Measurements from ENCODE around the gene CCDC51. TPM values are rescaled to one million over a fixed set of nuclear protein-coding genes. Genes with fewer than 3 reads are reported as not detected.
A peak's percentile ranks its signal among the peaks of the same experiment; 100 is the strongest.

CCDC51 gene
- total RNA-seq, 1 donor from 2014 or later, result 19.3 TPM

GRCh38 chr3:48472673-48472922 is 32.7 kb upstream of the CCDC51 start:
- TF ChIP-seq CTCF (IDR thresholded peaks at IDR 0.05), result no peak
- H3K4me3 ChIP-seq, result peak overlapping the region; percentile 60 to 78
- no peaks in the 10 kb centered on the region for H3K27me3 ChIP-seq
- peaks cover 12 to 23% of the 10 kb centered on the region in 2 donors for H3K36me3 ChIP-seq
- no peaks in the 10 kb centered on the region for H3K9me3 ChIP-seq
- H3K27ac ChIP-seq, result peak overlapping the region; percentile 96 to 98
- intact Hi-C loops (cut with DNase I), result loop anchor here (10.0 kb wide), 1 partner anchor 162 kb away; the partner anchor contains the start of gene SLC26A6
- no peak for DNase-seq (ENCODE audit: low spot score in 2 of 2)
- peaks cover 4 to 38% of the 10 kb centered on the region in 2 donors for H3K4me1 ChIP-seq

GRCh38 chr3:48470286-48470685 is 30.4 kb upstream of the CCDC51 start:
- Histone ChIP-seq H3K27me3 (no peaks in the 10 kb centered on the region), H3K36me3 (peaks cover 12 to 26% of the 10 kb centered on the region in 2 donors), H3K4me1 (peaks cover 16 to 52% of the 10 kb centered on the region in 2 donors), H3K27ac (peak overlapping the region; percentile 22 to 96), H3K4me3 (no peak overlapping the region), H3K9me3 (no peaks in the 10 kb centered on the region)
- no peak for TF ChIP-seq CTCF (IDR thresholded peaks at IDR 0.05)
- DNase-seq (ENCODE audit: low spot score in 2 of 2), result no peak
- intact Hi-C loops (cut with DNase I), result loop anchor here (10.0 kb wide), 1 partner anchor 165 kb away; the partner anchor contains the start of gene SLC26A6

- intact Hi-C loops (cut with DNase I), result no loop called here
- Histone ChIP-seq H3K27me3 (no peaks in the 10 kb centered on the region), H3K27ac (peak overlapping the region; percentile 96 to 98), H3K36me3 (peaks cover 12 to 26% of the 10 kb centered on the region in 2 donors), H3K4me1 (peaks cover 16 to 57% of the 10 kb centered on the region in 2 donors), H3K9me3 (no peaks in the 10 kb centered on the region), H3K4me3 (peak overlapping the region in 1 of 2 donors; percentile 27)
- DNase-seq (ENCODE audit: low spot score in 2 of 2), result no peak
- no peak for TF ChIP-seq CTCF (IDR thresholded peaks at IDR 0.05)
Observed at GRCh38 chr3:48469046-48469915, 29.4 kb upstream of the CCDC51 start.

GRCh38 chr3:48468329-48468731 is 28.4 kb upstream of the CCDC51 start:
- H3K9me3 ChIP-seq, result no peaks in the 10 kb centered on the region
- no peak for TF ChIP-seq CTCF (IDR thresholded peaks at IDR 0.05)
- H3K36me3 ChIP-seq, result peaks cover 12 to 26% of the 10 kb centered on the region in 2 donors
- H3K27ac ChIP-seq, result peak overlapping the region; percentile 96 to 98
- peaks cover 16 to 53% of the 10 kb centered on the region in 2 donors for H3K4me1 ChIP-seq
- peak overlapping the region in 1 of 2 donors; percentile 27 for H3K4me3 ChIP-seq
- DNase-seq (ENCODE audit: low spot score in 2 of 2), result no peak
- H3K27me3 ChIP-seq, result no peaks in the 10 kb centered on the region
- intact Hi-C loops (cut with DNase I), result no loop called here

- H3K9me3 ChIP-seq, result no peaks in the 10 kb centered on the region
- H3K27me3 ChIP-seq, result no peaks in the 10 kb centered on the region
- peak overlapping the region; percentile 96 to 98 for H3K27ac ChIP-seq
- intact Hi-C loops (cut with DNase I), result no loop called here
- H3K4me1 ChIP-seq, result peaks cover 16 to 51% of the 10 kb centered on the region in 2 donors
- DNase-seq (ENCODE audit: low spot score in 2 of 2), result no peak
- no peak for TF ChIP-seq CTCF (IDR thresholded peaks at IDR 0.05)
- peaks cover 12 to 26% of the 10 kb centered on the region in 2 donors for H3K36me3 ChIP-seq
- peak overlapping the region; percentile 60 to 71 for H3K4me3 ChIP-seq
Observed at GRCh38 chr3:48467473-48468267, 27.8 kb upstream of the CCDC51 start.
